22Rv1 (cell line): ENCODE results near the gene CCDC91.
"Not testable (repeated sequence)": the region's sequence is repeated elsewhere in the genome, so short reads cannot be mapped to it uniquely, and the experiment has no call there.

Source experiments
- H3K27ac ChIP-seq: fragments of 450-650 bp; 2 replicates; pipeline ENCODE4 v1.5.1; 2017
- CTCF ChIP-seq: fragments of 450-650 bp; IDR thresholded peaks from 2 replicates; pipeline ENCODE4 v1.5.1; 2017; ENCODE audit warnings: mild to moderate bottlenecking
- ZFX ChIP-seq: fragments of 450-650 bp; IDR thresholded peaks from 2 replicates; pipeline ENCODE4 v1.6.1; 2017; ENCODE audit warnings: antibody characterized with exemption, borderline replicate concordance

Gene CCDC91

GRCh38 chr12:28459481-28459880 lies 269.2 kb downstream of the CCDC91 start:
- H3K27ac ChIP-seq = no peak overlapping the region

GRCh38 chr12:28460420-28461130 lies 270.3 kb downstream of the CCDC91 start:
- no peak overlapping the region for H3K27ac ChIP-seq
- TF ChIP-seq ZFX (no peak), CTCF (no peak)

More at GRCh38 chr12:28459481-28459880, 269.2 kb downstream of the CCDC91 start:
- no peak for TF ChIP-seq CTCF

DNA sequence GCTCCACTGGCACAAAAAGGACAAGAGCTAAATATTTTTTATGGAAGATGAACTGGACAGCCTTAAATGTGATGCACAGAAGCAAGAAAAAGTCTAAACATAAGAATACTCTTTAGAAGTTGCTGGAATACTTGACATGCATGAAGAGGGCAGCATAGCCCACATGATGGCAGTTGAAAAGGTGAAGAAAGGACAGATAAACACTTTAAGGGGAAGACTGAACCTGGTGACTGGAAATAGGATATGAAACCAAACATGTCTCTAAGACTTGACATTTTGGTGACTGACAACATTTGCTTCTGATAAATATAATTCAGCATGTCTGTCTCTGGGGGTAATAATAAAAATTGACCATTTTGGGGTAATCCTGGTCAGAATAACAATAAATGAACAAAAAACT lies 273.1 kb downstream of the CCDC91 start:
- TF ChIP-seq CTCF (no peak), ZFX (no peak)
- no peak overlapping the region for H3K27ac ChIP-seq

DNA sequence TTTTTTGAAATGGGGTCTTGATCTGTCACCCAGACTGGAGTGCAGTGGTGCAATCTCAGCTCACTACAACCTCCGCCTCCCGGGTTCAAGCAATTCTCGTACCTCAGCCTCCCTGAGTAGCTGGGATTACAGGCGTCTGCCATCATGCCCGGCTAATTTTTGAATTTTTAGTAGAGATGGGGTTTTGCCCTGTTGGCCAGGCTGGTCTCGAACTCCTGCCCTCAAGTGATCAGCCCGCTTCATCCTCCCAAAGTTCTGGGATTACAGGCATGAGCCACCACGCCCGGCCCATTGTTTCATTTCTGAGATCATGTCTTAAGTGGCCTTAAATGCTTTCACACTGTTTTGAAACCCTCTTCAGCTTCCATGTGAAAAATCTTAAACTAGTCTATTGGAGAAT lies 281.5 kb downstream of the CCDC91 start:
- H3K27ac ChIP-seq = not testable (repeated sequence)

- not testable (repeated sequence) for H3K27ac ChIP-seq
Observed at GRCh38 chr12:28476206-28476605, 285.9 kb downstream of the CCDC91 start.

DNA sequence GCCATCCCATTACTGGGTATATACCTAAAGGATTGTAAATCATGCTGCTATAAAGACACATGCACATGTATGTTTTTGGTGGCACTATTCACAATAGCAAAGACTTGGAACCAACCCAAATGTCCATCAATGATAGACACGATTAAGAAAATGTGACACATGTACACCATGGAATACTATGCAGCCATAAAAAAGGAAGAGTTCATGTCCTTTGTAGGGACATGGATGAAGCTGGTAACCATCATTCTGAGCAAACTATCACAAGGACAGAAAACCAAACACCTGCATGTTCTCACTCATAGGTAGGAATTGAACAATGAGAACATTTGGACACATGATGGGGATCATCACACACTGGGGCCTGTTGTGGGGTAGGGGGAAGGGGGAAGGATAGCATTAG lies 288.8 kb downstream of the CCDC91 start:
- H3K27ac ChIP-seq = not testable (repeated sequence)

- TF ChIP-seq ZFX (no peak), CTCF (no peak)
- no peak overlapping the region for H3K27ac ChIP-seq
Observed at GRCh38 chr12:28479683-28480082, 289.4 kb downstream of the CCDC91 start.

- no peak overlapping the region for H3K27ac ChIP-seq
- no peak for TF ChIP-seq CTCF
- TF ChIP-seq ZFX = no peak
Observed at GRCh38 chr12:28484156-28484555, 293.9 kb downstream of the CCDC91 start.

DNA sequence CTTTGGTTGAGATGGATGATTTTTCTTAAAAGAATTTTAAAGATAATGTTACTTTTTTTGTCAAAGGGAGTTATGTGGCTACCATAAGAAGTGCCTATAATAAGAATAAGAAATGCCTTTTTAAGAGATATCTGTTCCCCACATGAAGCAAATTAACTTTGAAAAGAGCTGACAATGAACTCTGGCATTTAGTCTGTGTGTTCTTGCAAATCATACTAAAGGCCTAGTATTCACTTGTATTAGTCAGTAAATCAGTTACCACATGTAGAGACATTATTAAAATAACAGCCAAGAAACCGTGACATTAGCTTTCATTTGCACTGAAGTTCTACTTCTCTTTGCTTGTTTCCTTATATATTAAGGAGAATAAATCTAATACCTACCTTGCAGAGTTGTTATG lies 296.3 kb downstream of the CCDC91 start:
- no peak for TF ChIP-seq CTCF
- TF ChIP-seq ZFX = no peak
- H3K27ac ChIP-seq = no peak overlapping the region
